ENCODE measurements around the gene PPP2R1A.
"Not testable (repeated sequence)": the region's sequence is repeated elsewhere in the genome, so short reads cannot be mapped to it uniquely, and the experiment has no call there.

Gene PPP2R1A

DNA sequence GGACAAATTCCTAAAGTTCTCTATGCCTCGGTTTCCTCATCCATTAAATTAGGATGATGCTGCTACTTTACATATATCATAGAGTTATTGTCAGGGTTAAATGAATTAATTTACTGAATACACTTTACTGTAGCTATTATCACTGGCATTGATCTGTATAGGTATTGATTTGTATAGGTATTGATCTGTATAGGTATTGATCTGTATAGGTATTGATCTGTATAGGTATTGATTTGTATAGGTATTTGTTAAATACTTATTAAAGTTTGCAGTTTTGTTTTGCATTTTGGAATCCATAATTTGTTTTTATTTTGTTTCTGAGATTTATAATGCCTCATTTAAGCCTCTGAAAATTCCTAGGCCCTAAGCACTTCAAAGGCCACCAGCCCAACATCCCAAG, 2.4 kb upstream of the PPP2R1A start:
- H3K79me2 ChIP-seq (ENCODE audit: control insufficient read depth, insufficient read depth, low read length, unreplicated experiment): peaks cover 22% of the 10 kb centered on the region
- no peak overlapping the region for H3K4me3 ChIP-seq (ENCODE audit: low read depth, low read length)
- no peaks in the 10 kb centered on the region for H3K27me3 ChIP-seq (ENCODE audit: insufficient read depth, low read length)
- H3K36me3 ChIP-seq (ENCODE audit: insufficient read depth, low read length): no peaks in the 10 kb centered on the region
- H3K4me1 ChIP-seq (ENCODE audit: control insufficient read depth, insufficient read depth, low read length, unreplicated experiment): peaks cover 18% of the 10 kb centered on the region
- H2AFZ ChIP-seq (ENCODE audit: low read length, unreplicated experiment): no peak overlapping the region
- H3K27ac ChIP-seq (ENCODE audit: low read depth, low read length): no peak overlapping the region

DNA sequence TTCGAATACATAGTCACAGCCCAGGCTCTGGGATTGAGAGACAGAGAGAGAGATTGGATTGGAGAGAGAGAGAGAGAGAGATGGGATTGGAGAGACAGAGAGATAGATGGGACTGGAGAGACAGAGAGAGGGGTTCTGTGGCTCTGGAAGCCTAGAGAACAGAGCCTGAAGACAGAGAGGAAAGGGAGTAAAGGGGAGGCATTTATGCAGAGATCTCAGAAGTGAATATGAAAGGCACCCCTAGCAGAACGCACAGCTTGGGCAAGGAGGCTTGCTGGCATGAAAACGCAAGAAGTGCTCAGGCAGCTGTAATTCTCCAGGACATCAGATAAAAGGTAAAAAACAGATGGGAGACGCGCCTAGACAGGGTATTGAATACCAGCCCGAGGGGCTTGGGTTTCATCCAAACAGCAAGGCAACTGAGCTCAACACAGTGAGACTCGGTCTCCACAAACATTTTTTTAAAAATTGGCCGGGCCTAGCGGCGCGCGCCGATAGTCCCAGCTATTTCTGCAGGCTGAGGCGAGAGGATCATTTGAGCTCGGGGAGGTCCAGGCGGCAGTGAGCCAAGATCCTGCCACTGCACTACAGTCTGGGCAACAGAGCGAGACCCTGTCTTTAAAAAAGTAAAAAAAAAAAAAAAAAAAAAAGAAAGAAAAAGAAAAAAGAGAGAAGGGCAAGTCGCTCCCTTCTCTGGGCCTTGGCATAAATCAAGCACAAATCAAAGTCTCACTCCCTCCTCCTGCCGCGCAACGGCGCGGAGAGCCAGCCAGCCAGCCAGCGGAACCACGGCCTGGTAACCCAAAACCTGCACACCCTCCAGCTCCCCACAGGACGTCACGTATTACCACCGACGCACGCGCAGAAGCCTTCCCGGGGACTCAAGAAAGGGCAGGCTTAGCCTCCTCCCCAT, 774 bp upstream of the PPP2R1A start:
- no peaks in the 10 kb centered on the region for H3K27me3 ChIP-seq (ENCODE audit: insufficient read depth, low read length)
- H3K79me2 ChIP-seq (ENCODE audit: control insufficient read depth, insufficient read depth, low read length, unreplicated experiment): peaks cover 39% of the 10 kb centered on the region
- H3K27ac ChIP-seq (ENCODE audit: low read depth, low read length): peak overlapping the region; percentile 55
- peak overlapping the region; percentile 87 for H2AFZ ChIP-seq (ENCODE audit: low read length, unreplicated experiment)
- peaks cover 18% of the 10 kb centered on the region for H3K4me1 ChIP-seq (ENCODE audit: control insufficient read depth, insufficient read depth, low read length, unreplicated experiment)
- peak overlapping the region; percentile 80 for H3K4me3 ChIP-seq (ENCODE audit: low read depth, low read length)
- no peaks in the 10 kb centered on the region for H3K36me3 ChIP-seq (ENCODE audit: insufficient read depth, low read length)

DNA sequence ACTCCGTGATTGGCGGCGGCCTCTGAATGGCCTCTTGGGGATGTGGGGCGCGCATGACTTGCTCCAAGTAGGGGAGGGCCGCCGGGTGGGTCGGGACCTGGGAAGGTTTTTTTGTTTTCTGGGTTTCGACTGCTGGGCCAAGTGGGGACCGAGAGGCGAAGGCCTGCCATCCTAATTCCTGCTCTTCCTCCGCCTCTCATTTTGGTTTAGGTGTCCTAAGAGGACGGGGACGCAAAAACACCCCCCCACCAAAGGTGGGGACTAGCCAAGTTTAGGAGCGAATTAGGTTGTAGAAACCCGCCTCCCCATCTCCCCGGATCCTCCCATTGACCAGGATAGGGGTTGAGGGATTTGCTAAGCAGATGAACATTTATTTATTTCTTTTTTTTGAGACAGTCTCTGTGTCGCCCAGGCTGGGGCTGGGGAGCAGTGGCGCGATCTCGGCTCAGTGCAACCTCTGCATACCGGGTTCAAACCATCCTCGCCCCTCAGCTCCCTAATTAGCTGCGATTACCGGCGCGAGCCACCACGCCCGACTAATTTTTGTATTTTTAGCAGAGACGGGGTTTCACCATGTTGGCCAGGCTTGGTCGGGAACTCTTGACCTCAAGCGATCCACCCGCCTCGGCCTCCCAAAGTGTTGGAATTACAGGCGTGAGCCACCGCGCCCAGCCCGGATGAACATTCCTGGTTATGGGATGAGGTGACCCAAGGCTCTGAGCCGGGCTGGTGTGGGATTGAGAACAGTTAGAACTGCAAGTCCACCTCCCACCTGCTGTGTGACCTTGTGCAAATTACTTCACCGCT, 838 bp downstream of the PPP2R1A start:
- Histone ChIP-seq H3K4me1 (ENCODE audit: control insufficient read depth, insufficient read depth, low read length, unreplicated experiment) (peaks cover 18% of the 10 kb centered on the region), H2AFZ (ENCODE audit: low read length, unreplicated experiment) (no peak overlapping the region), H3K4me3 (ENCODE audit: low read depth, low read length) (peak overlapping the region; percentile 94)

DNA sequence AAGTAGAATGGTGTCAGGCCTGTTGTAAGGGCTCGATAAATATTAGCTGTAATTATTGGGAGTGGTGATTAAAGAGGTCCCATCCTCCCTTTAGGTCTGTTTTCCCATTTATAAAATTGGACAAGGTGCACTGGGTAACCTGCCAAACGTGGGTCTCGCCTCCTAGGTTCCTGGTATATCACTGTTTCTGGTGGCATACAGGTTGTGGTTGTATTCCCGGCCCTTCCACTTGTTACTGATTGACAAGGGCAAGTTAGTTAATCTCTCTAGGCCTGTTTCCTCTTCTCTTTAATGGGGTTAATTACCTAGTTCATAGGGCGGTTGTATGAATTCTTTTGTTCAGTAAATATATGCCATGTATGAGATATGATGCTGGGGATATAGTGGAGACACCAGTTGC, 1.5 kb downstream of the PPP2R1A start:
- Histone ChIP-seq H3K27ac (ENCODE audit: low read depth, low read length) (no peak overlapping the region), H3K36me3 (ENCODE audit: insufficient read depth, low read length) (no peaks in the 10 kb centered on the region)

More for the DNA sequence above, 838 bp downstream of the PPP2R1A start:
- Histone ChIP-seq H3K36me3 (ENCODE audit: insufficient read depth, low read length) (no peaks in the 10 kb centered on the region), H3K27ac (ENCODE audit: low read depth, low read length) (peak overlapping the region; percentile 80), H3K27me3 (ENCODE audit: insufficient read depth, low read length) (no peaks in the 10 kb centered on the region), H3K79me2 (ENCODE audit: control insufficient read depth, insufficient read depth, low read length, unreplicated experiment) (peaks cover 55% of the 10 kb centered on the region)

DNA sequence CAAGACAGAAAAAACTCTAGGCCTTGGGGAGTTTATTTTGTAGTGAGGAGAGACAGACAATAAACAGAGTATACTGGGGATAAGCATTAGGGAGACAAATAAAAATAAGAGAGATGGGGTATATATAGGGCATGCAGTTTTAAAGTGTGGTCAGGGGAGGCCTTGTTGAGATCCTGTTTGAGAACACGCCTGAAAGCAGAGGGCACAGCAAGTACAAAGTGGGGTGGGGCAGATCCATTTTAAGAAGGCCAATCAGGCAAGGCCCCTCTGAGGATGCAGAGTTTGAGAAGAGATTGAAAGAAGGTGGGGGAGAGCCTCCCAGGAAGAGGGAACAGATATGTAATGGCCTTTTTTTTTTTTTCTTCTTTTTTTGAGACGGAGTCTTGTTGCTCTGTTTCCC, 2.1 kb downstream of the PPP2R1A start:
- H3K4me3 ChIP-seq (ENCODE audit: low read depth, low read length): peak overlapping the region; percentile 94
- H3K79me2 ChIP-seq (ENCODE audit: control insufficient read depth, insufficient read depth, low read length, unreplicated experiment): peaks cover 67% of the 10 kb centered on the region
- H3K27ac ChIP-seq (ENCODE audit: low read depth, low read length): no peak overlapping the region
- H3K27me3 ChIP-seq (ENCODE audit: insufficient read depth, low read length): no peaks in the 10 kb centered on the region
- peaks cover 18% of the 10 kb centered on the region for H3K4me1 ChIP-seq (ENCODE audit: control insufficient read depth, insufficient read depth, low read length, unreplicated experiment)
- no peaks in the 10 kb centered on the region for H3K36me3 ChIP-seq (ENCODE audit: insufficient read depth, low read length)
- H2AFZ ChIP-seq (ENCODE audit: low read length, unreplicated experiment): no peak overlapping the region

More for the DNA sequence above, 1.5 kb downstream of the PPP2R1A start:
- Histone ChIP-seq H3K27me3 (ENCODE audit: insufficient read depth, low read length) (no peaks in the 10 kb centered on the region), H3K4me3 (ENCODE audit: low read depth, low read length) (peak overlapping the region; percentile 94), H3K4me1 (ENCODE audit: control insufficient read depth, insufficient read depth, low read length, unreplicated experiment) (peaks cover 18% of the 10 kb centered on the region), H3K79me2 (ENCODE audit: control insufficient read depth, insufficient read depth, low read length, unreplicated experiment) (peaks cover 62% of the 10 kb centered on the region), H2AFZ (ENCODE audit: low read length, unreplicated experiment) (no peak overlapping the region)

DNA sequence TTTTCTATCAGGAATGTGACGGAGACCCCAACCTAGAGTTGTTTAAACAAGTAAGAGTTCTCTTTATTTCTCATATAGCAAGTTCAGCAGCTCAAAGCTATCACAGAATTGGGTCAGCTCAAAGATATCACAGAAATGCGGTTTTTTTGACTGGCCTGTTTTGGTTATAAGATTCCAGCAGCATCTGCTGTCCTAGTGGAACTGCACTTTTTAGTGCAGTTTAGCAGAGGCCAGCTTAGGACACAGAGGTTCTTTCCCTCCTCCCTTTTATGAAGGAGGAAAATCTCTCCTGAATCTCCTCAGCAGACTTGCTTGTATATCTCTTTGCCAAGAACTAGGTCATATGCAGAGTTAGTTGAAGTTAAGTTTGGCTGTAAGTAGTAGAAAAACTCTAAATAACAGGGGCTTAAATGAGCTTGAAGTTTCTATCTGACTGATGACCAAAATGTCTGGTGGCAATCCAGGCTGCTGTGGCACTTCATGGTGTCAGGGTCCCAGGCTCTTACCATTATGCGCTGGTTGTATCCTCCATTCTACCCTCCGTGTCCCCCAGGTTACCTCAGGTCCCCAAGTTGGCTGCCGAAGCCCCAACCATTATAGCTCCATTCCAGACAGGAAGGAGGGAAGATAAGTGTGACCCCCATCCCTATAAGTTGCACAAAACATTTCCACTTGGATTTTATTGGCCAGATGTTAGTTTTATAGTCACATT, 6.6 kb downstream of the PPP2R1A start:
- H2AFZ ChIP-seq (ENCODE audit: low read length, unreplicated experiment): no peak overlapping the region
- peaks cover 37% of the 10 kb centered on the region for H3K4me1 ChIP-seq (ENCODE audit: control insufficient read depth, insufficient read depth, low read length, unreplicated experiment)
- 0 out of 2 replicates have a peak, but pooled peaks cover 7% of the 10 kb centered on the region for H3K36me3 ChIP-seq (ENCODE audit: insufficient read depth, low read length)
- H3K4me3 ChIP-seq (ENCODE audit: low read depth, low read length): no peak overlapping the region
- H3K27me3 ChIP-seq (ENCODE audit: insufficient read depth, low read length): no peaks in the 10 kb centered on the region
- H3K27ac ChIP-seq (ENCODE audit: low read depth, low read length): no peak overlapping the region
- peaks cover 93% of the 10 kb centered on the region for H3K79me2 ChIP-seq (ENCODE audit: control insufficient read depth, insufficient read depth, low read length, unreplicated experiment)

DNA sequence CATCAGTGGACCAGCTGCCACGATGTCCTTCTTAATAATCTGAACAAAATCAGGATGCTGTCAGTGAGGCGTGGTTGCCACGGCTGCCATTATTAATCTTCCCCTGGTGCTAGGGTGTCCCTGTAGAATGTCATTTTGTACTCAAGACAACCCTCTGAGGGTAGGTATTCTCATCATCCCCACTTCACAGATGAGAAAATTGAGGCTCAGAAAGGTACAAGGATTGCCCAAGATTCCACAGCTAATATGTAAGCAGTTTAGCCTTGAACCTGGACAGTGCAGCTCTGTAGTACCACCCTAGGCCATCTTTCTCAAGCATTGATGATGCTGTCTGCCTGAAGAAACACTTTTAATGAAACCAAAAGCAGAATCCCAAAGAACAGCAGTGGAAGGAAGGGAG, 8.1 kb downstream of the PPP2R1A start:
- Histone ChIP-seq H2AFZ (ENCODE audit: low read length, unreplicated experiment) (no peak overlapping the region), H3K79me2 (ENCODE audit: control insufficient read depth, insufficient read depth, low read length, unreplicated experiment) (peaks cover 93% of the 10 kb centered on the region), H3K27me3 (ENCODE audit: insufficient read depth, low read length) (no peaks in the 10 kb centered on the region), H3K4me3 (ENCODE audit: low read depth, low read length) (no peak overlapping the region), H3K4me1 (ENCODE audit: control insufficient read depth, insufficient read depth, low read length, unreplicated experiment) (peaks cover 28% of the 10 kb centered on the region), H3K36me3 (ENCODE audit: insufficient read depth, low read length) (peaks cover 14% of the 10 kb centered on the region), H3K27ac (ENCODE audit: low read depth, low read length) (peak overlapping the region; percentile 29; the same call in 1 of the 2 replicates)

DNA sequence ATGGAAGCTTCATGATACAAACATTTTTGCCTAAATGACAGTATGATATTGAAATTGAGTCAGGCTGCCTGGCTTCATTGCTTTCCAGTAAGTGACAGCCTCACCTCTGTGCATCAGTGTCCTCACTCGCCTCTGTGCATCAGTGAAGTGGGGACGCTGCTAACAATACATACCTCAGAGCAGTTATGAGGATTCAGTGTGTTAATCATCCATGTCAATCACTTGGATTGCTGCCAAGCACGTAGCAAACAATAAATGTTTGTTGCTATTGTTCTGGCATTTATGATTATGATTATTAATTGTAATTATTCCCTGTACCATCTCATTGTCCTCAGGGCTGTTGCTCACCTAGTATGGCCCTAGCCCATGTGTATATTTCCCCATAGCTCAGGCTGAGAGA, 8.8 kb downstream of the PPP2R1A start:
- Histone ChIP-seq H3K79me2 (ENCODE audit: control insufficient read depth, insufficient read depth, low read length, unreplicated experiment) (peaks cover 93% of the 10 kb centered on the region), H3K27ac (ENCODE audit: low read depth, low read length) (peak overlapping the region; percentile 29), H3K4me1 (ENCODE audit: control insufficient read depth, insufficient read depth, low read length, unreplicated experiment) (peaks cover 28% of the 10 kb centered on the region), H3K4me3 (ENCODE audit: low read depth, low read length) (no peak overlapping the region), H3K36me3 (ENCODE audit: insufficient read depth, low read length) (peaks cover 14% of the 10 kb centered on the region), H2AFZ (ENCODE audit: low read length, unreplicated experiment) (no peak overlapping the region), H3K27me3 (ENCODE audit: insufficient read depth, low read length) (no peaks in the 10 kb centered on the region)

DNA sequence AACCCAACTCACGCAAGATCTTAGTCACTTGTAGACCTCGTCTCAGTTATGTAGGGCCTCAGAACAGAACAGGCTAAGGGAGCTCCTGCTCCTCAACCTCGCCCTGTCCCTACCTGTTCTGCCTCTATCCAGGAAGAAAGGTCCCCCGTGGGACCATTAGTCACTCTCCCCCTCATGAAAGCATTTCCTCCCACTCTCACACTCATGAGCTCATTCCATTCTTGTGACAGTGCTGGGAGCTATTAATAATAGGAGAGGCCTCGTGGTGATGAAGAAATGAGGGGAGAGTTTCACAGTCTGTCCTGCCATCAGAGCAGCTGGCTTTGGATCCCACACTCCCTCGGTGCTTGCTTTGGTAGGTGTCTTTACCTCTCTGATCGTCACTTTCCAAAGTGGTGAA, 10.2 kb downstream of the PPP2R1A start:
- H3K79me2 ChIP-seq (ENCODE audit: control insufficient read depth, insufficient read depth, low read length, unreplicated experiment): peaks cover 93% of the 10 kb centered on the region
- no peaks in the 10 kb centered on the region for H3K27me3 ChIP-seq (ENCODE audit: insufficient read depth, low read length)
- peak overlapping the region; percentile 84 for H3K27ac ChIP-seq (ENCODE audit: low read depth, low read length)
- H3K36me3 ChIP-seq (ENCODE audit: insufficient read depth, low read length): peaks cover 26% of the 10 kb centered on the region
- H2AFZ ChIP-seq (ENCODE audit: low read length, unreplicated experiment): no peak overlapping the region
- peak overlapping the region; percentile 29; the same call in 1 of the 2 replicates for H3K4me3 ChIP-seq (ENCODE audit: low read depth, low read length)
- H3K4me1 ChIP-seq (ENCODE audit: control insufficient read depth, insufficient read depth, low read length, unreplicated experiment): peaks cover 28% of the 10 kb centered on the region

DNA sequence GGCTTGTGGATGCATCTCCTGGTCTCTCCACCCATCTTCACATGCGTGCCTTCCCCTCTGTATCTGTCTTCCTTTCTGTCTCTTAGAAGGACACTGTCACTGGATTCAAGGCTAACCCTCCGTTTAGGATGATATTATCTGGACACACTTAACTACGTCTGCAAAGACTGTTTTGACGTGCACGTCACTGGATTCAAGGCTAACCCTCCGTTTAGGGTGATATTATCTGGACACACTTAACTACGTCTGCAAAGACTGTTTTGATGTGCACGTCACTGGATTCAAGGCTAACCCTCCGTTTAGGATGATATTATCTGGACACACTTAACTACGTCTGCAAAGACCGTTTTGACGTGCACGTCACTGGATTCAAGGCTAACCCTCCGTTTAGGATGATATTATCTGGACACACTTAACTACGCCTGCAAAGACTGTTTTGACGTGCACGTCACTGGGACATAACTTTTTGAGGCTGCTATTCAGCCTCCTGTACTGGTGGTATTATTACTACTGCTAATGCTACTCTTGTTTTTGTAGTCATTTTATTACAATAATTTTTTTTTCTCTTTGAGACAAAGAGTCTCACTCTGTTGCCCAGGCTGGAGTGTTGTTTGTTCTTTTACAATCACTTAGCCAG, 11.0 kb downstream of the PPP2R1A start:
- Histone ChIP-seq H3K4me1 (ENCODE audit: control insufficient read depth, insufficient read depth, low read length, unreplicated experiment) (peaks cover 28% of the 10 kb centered on the region), H3K36me3 (ENCODE audit: insufficient read depth, low read length) (peaks cover 26% of the 10 kb centered on the region), H3K27ac (ENCODE audit: low read depth, low read length) (peak overlapping the region; percentile 84), H3K4me3 (ENCODE audit: low read depth, low read length) (peak overlapping the region; percentile 29; the same call in 1 of the 2 replicates), H3K79me2 (ENCODE audit: control insufficient read depth, insufficient read depth, low read length, unreplicated experiment) (peaks cover 93% of the 10 kb centered on the region)
- not testable (repeated sequence) for H2AFZ ChIP-seq (ENCODE audit: low read length, unreplicated experiment); H3K27me3 ChIP-seq (ENCODE audit: insufficient read depth, low read length)

Measured in ACC112 (cell line).